Measurements from ENCODE around the gene HS6ST1. TPM values are rescaled to one million over a fixed set of nuclear protein-coding genes. Genes with fewer than 3 reads are reported as not detected.
"Not testable (repeated sequence)": the region's sequence is repeated elsewhere in the genome, so short reads cannot be mapped to it uniquely, and the experiment has no call there.

The HS6ST1 gene
- total RNA-seq, 2 donors from 2014 or later, result 12.5 to 12.9 TPM

- no peaks in the 10 kb centered on the region for H3K27me3 Mint-ChIP-seq
- no peak overlapping the region for H3K27ac Mint-ChIP-seq
- no peaks in the 10 kb centered on the region for H3K36me3 Mint-ChIP-seq (ENCODE audit: low read depth)
- no peaks in the 10 kb centered on the region for H3K9me3 ChIP-seq (ENCODE audit: control insufficient read depth, low read length, poor library complexity, severe bottlenecking)
- peaks cover 2% of the 10 kb centered on the region for H3K4me1 Mint-ChIP-seq
- ATAC-seq, result no peak
- no peak overlapping the region for H3K4me3 Mint-ChIP-seq
- no peak for DNase-seq
Measured at GRCh38 chr2:128269990-128270671, 48.5 kb downstream of the HS6ST1 start.

DNA sequence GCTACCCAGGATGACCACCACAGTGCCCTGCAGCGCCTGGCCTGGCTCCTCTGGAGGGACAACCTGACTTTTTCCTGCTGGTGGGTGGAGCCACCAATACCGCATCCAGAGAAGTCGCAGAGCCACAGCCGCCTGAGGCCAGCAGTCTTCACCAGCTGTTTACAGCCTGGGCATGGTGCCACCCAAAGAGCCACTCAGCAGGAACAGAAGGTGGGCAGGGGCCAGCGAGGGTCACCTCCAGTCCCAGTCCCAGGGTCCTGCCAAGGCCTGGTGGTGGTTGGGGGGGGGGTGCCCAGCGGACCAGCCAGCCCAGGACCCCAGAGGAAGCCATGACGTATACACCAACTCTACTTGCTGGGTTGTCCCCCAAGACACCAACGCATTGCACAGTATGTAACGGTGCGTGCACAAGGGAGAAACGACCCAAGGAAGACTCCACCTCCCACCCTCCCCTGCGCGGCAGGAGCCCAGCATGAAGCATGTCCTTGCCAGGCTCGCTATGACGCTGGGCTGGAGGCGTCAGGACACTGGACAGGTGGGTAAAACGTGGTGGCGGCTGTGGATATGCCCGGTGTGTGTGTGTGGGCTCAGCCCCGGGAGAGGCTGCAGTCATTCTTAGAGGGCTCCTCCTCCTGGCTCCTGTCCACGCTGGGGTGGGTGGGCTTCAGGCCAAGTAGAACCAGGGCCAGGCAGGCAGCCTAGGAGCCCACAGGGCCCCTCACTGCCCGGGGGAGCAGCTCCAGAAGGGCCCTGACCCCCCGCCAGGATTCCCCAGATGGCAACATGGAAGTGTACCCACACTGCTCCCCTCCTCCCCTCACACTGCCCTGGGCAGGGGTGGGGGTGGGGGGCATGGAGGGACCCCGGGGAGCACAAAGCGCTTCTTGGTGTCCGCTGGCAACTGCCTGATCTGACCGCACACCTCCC lies 49.3 kb downstream of the HS6ST1 start:
- Mint-ChIP-seq H3K27ac (no peak overlapping the region), H3K27me3 (no peaks in the 10 kb centered on the region), H3K4me1 (peaks cover 2% of the 10 kb centered on the region), H3K4me3 (no peak overlapping the region), H3K36me3 (ENCODE audit: low read depth) (no peaks in the 10 kb centered on the region)
- DNase-seq (no peak), ATAC-seq (no peak)
- no peaks in the 10 kb centered on the region for H3K9me3 ChIP-seq (ENCODE audit: control insufficient read depth, low read length, poor library complexity, severe bottlenecking)

- H3K27me3 Mint-ChIP-seq; H3K4me3 Mint-ChIP-seq; H3K27ac Mint-ChIP-seq; ATAC-seq; H3K4me1 Mint-ChIP-seq; H3K36me3 Mint-ChIP-seq (ENCODE audit: low read depth); H3K9me3 ChIP-seq (ENCODE audit: control insufficient read depth, low read length, poor library complexity, severe bottlenecking); DNase-seq: not testable (repeated sequence)
Measured at GRCh38 chr2:128268611-128269010, 50.1 kb downstream of the HS6ST1 start.

GRCh38 chr2:128268145-128268544 lies 50.5 kb downstream of the HS6ST1 start:
- not testable (repeated sequence) for H3K4me3 Mint-ChIP-seq, DNase-seq

DNA sequence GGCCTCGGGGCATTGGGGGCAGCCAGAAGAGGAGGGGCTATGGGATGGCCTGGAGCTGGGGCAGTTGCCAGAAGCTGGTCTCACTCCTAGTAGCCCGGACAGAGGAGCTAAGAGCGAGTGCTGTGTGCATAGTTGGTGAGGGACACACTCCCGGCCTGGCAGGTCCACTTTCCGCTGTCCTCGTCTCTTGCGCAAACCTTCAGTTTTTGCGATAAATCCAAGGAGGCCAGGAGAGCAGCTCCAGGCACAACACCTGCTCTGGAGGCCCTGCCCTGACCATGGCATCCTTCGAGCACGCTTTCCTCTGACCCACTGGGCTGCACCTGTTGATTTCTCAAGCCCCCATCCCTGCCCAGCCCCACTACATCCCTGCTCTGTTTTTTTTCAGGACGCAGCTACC lies 51.0 kb downstream of the HS6ST1 start:
- H3K36me3 Mint-ChIP-seq (ENCODE audit: low read depth); H3K4me1 Mint-ChIP-seq; DNase-seq; H3K27ac Mint-ChIP-seq; H3K4me3 Mint-ChIP-seq; ATAC-seq; H3K9me3 ChIP-seq (ENCODE audit: control insufficient read depth, low read length, poor library complexity, severe bottlenecking); H3K27me3 Mint-ChIP-seq: not testable (repeated sequence)

More at GRCh38 chr2:128268145-128268544, 50.5 kb downstream of the HS6ST1 start:
- H3K27me3 Mint-ChIP-seq; H3K4me1 Mint-ChIP-seq; ATAC-seq; H3K36me3 Mint-ChIP-seq (ENCODE audit: low read depth); H3K27ac Mint-ChIP-seq; H3K9me3 ChIP-seq (ENCODE audit: control insufficient read depth, low read length, poor library complexity, severe bottlenecking): not testable (repeated sequence)

DNA sequence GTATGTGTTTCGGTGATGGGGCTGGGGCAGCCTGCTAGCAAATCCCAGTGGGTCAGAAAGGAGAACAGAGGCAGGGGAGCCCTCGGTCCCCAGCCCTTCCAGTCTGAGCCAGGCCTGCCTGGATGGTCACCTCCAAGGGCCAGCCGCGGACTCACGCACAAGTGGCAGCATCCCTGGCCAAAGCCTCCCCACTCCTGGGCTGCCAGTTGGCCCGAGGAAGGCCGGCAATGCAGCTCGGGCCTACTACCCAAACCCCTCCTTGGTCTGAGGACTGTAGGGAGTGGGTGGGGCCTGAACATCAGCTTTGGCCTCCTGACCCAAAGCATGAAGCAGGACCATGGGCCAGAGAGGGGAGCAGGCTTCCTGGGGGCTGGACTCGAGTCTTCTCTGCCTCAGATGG lies 51.5 kb downstream of the HS6ST1 start:
- H3K36me3 Mint-ChIP-seq (ENCODE audit: low read depth); H3K4me1 Mint-ChIP-seq; H3K27ac Mint-ChIP-seq; H3K9me3 ChIP-seq (ENCODE audit: control insufficient read depth, low read length, poor library complexity, severe bottlenecking); H3K27me3 Mint-ChIP-seq; ATAC-seq; DNase-seq; H3K4me3 Mint-ChIP-seq: not testable (repeated sequence)

DNA sequence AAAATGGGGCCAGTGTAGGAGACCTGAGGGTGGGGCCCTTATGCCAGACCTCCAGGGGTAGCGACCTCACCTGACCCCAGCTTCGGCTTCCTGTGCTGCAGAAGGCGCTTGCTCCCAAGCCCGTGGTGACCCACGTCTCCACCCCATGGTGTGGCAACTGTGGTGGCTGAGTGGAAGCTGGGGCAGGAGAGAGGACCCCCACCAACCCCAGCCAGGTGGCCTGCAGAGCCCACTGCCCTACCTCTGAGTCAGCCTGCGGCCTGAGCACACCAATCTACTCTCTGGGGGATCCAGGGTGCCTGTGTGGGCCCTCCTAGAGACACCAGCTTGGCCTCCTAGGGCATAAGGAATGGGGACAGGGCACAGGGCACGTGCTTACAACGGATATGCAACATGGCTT lies 52.2 kb downstream of the HS6ST1 start:
- H3K4me1 Mint-ChIP-seq; H3K4me3 Mint-ChIP-seq; H3K36me3 Mint-ChIP-seq (ENCODE audit: low read depth); H3K9me3 ChIP-seq (ENCODE audit: control insufficient read depth, low read length, poor library complexity, severe bottlenecking); DNase-seq; ATAC-seq; H3K27ac Mint-ChIP-seq; H3K27me3 Mint-ChIP-seq: not testable (repeated sequence)

DNA sequence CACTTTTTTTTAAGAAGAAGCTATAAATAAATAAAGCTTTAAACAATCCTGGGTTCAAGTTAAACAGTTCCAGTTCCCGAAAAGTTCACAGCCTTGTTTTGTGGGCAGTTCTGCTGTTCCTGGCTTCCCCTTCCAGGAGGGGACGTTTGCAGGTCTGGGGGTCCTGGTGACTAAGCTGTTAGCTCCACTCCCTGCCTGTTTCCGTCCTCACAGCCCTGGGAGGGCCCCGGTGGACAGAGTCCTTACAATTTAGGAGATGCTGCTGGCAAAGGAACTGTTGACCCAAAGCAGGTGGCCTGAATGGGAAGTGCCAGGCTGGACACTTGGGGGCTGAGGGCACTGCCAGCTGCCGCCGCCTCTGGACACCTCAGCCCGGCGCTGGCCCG lies 53.1 kb downstream of the HS6ST1 start:
- DNase-seq; H3K27me3 Mint-ChIP-seq; H3K27ac Mint-ChIP-seq; ATAC-seq; H3K4me3 Mint-ChIP-seq; H3K4me1 Mint-ChIP-seq; H3K36me3 Mint-ChIP-seq (ENCODE audit: low read depth); H3K9me3 ChIP-seq (ENCODE audit: control insufficient read depth, low read length, poor library complexity, severe bottlenecking): not testable (repeated sequence)

DNA sequence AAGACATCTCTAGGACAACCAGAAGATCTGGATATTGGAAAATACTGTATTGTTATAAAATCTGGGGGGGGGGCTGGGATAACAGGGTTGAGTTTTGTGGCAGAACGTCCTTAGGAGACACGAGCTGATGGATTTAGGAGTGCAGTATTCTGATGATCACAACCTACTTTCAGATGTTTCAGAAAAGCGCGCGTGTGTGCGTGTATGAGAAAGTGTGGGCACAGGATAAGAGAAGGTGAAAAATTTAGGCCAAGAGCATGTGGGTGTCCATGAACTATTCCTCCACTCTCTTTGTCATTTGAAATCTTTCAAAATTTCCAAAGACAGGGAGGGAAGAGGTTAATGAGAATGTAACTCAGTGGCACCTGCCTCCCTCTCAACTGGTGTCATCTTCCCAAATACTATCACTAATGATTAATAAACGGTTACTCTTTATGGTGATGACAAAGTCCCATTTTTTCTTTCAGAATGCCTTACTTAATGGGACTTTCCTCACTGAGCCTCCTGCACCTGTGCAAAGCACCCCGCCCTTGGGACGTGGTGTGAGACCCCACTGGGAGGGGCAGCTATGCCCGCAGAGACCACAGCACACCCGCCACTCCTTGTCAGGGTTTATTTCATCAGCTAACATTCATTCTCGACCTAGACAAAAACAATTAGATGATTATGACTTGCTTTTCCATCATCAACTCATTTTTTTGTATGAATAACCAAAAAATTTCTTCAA lies 53.6 kb downstream of the HS6ST1 start:
- H3K27ac Mint-ChIP-seq, result no peak overlapping the region

DNA sequence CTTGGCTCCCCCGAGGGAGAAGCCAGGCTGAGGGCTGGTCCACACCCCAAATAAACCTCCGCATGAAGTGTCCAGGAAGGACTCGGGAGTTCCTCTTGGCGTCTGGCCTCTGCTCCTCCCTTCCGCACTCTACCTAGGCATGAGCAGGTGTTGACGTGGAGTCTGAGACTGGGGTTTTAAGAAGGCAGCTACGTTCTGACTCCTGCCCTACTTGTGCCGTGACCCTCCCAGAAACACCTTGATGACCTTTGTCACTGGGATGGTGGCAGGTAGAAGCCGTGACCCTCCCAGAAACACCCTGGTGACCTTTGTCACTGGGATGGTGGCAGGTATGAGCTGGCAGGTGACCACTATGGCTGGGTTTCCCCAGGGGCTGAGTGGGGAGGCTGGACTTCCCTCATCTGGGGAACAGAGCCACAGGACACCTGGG lies 54.8 kb downstream of the HS6ST1 start:
- H3K27me3 Mint-ChIP-seq, result no peaks in the 10 kb centered on the region
- H3K4me1 Mint-ChIP-seq, result no peaks in the 10 kb centered on the region
- no peaks in the 10 kb centered on the region for H3K9me3 ChIP-seq (ENCODE audit: control insufficient read depth, low read length, poor library complexity, severe bottlenecking)
- no peak for DNase-seq
- ATAC-seq, result no peak
- H3K27ac Mint-ChIP-seq, result no peak overlapping the region
- no peaks in the 10 kb centered on the region for H3K36me3 Mint-ChIP-seq (ENCODE audit: low read depth)
- H3K4me3 Mint-ChIP-seq, result no peak overlapping the region

More for the DNA sequence above, 53.6 kb downstream of the HS6ST1 start:
- no peaks in the 10 kb centered on the region for H3K36me3 Mint-ChIP-seq (ENCODE audit: low read depth)
- DNase-seq (no peak), ATAC-seq (no peak)
- H3K4me3 Mint-ChIP-seq, result no peak overlapping the region
- no peaks in the 10 kb centered on the region for H3K4me1 Mint-ChIP-seq
- no peaks in the 10 kb centered on the region for H3K9me3 ChIP-seq (ENCODE audit: control insufficient read depth, low read length, poor library complexity, severe bottlenecking)
- H3K27me3 Mint-ChIP-seq, result no peaks in the 10 kb centered on the region

DNA sequence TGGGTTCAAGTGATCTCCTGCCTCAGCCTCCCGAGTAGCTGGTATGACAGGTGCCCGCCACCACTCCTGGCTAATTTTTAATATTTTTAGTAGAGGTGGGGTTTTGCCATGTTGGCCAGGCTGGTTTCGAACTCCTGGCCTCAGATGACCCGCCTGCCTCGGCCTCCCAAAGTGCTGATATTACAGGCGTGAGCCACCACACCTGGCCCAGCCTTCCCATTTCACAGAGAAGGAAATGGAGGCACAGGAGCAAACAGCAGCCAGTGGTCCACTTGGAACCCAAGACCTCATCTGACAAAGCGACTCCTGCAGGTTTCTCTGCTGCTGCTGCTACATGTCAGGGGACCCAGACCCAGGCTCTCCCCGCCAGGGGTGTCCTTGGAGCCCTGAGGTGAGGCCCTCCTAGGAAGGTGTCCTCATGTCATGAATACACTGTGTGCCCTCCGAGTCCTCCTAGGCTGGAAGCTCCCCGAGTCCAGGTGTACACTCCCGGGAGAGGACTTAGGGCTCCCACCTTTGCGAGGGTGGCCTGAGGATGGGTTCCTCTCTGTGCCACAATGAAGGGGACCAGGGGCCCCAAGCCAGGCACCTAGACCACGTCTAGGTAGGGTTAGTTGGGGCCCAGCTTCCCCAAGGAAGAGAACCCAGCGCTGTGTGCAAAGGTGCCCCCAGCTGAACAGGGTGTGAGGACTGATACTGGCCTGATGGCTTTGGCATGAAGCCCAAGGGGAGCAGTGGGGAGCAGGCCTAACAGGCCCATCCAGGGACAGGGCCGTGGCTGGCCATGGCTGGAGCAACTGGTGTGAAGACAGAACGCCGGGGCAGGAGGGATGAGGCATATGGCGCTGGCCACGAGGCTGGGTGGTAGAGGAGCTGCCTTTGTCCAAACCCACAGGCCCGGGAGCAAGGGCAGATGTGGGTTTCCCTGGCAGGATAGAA lies 56.1 kb downstream of the HS6ST1 start:
- no peaks in the 10 kb centered on the region for H3K36me3 Mint-ChIP-seq (ENCODE audit: low read depth)
- H3K4me1 Mint-ChIP-seq, result no peaks in the 10 kb centered on the region
- no peak for ATAC-seq
- H3K27me3 Mint-ChIP-seq, result no peaks in the 10 kb centered on the region
- no peak overlapping the region for H3K4me3 Mint-ChIP-seq
- no peak overlapping the region for H3K27ac Mint-ChIP-seq
- no peaks in the 10 kb centered on the region for H3K9me3 ChIP-seq (ENCODE audit: control insufficient read depth, low read length, poor library complexity, severe bottlenecking)
- no peak for DNase-seq

GRCh38 chr2:128261245-128262128 lies 57.2 kb downstream of the HS6ST1 start:
- H3K4me3 Mint-ChIP-seq, result no peak overlapping the region
- no peaks in the 10 kb centered on the region for H3K4me1 Mint-ChIP-seq
- ATAC-seq, result no peak
- peaks cover 6% of the 10 kb centered on the region for H3K27me3 Mint-ChIP-seq
- no peak for DNase-seq
- no peaks in the 10 kb centered on the region for H3K9me3 ChIP-seq (ENCODE audit: control insufficient read depth, low read length, poor library complexity, severe bottlenecking)
- no peaks in the 10 kb centered on the region for H3K36me3 Mint-ChIP-seq (ENCODE audit: low read depth)
- no peak overlapping the region for H3K27ac Mint-ChIP-seq
